Measurements from ENCODE around the gene GPS2. TPM values are rescaled to one million over a fixed set of nuclear protein-coding genes. Genes with fewer than 3 reads are reported as not detected.
A peak's percentile ranks its signal among the peaks of the same experiment; 100 is the strongest.

GPS2 gene
- total RNA-seq, 2 experiments from 2014 or later = 28.2 to 32.2 TPM

GRCh38 chr17:7283471-7284216, 31.5 kb downstream of the GPS2 start:
- Mint-ChIP-seq H3K27ac (no peak overlapping the region), H3K36me3 (ENCODE audit: low read depth) (no peaks in the 10 kb centered on the region), H3K9me3 (no peaks in the 10 kb centered on the region), H3K4me1 (ENCODE audit: low read depth) (peaks cover 20% of the 10 kb centered on the region), H3K4me3 (no peak overlapping the region), H3K27me3 (ENCODE audit: low read depth) (peaks cover 17% of the 10 kb centered on the region)
- no peak for DNase-seq
- CTCF ChIA-PET = interaction anchor here (0.8 to 2.9 kb wide), 4 partner anchors 10 to 13 kb away, joined by 3 to 9 read pairs (median 4); no protein-coding TSS in a partner anchor
- intact Hi-C loops (cut with micrococcal nuclease) = loop anchor here (5.0 kb wide), 1 partner anchor 236 kb away; no protein-coding TSS in a partner anchor

- CTCF ChIA-PET = interaction anchor here (0.8 to 1.0 kb wide), 2 partner anchors 13 to 106 kb away, joined by 3 to 4 read pairs; no protein-coding TSS in a partner anchor
- no peak overlapping the region for H3K27ac Mint-ChIP-seq
These were observed 32.3 kb downstream of the GPS2 start for GRCh38 chr17:7282752-7283321.

GRCh38 chr17:7281953-7282751, 33.0 kb downstream of the GPS2 start:
- Mint-ChIP-seq H3K9me3 (no peaks in the 10 kb centered on the region), H3K27me3 (ENCODE audit: low read depth) (peaks cover 17% of the 10 kb centered on the region), H3K27ac (no peak overlapping the region), H3K4me3 (peak overlapping the region; percentile 74), H3K4me1 (ENCODE audit: low read depth) (peaks cover 20% of the 10 kb centered on the region), H3K36me3 (ENCODE audit: low read depth) (no peaks in the 10 kb centered on the region)
- CTCF ChIA-PET = interaction anchor here (1.0 to 2.5 kb wide), 2 partner anchors 15 to 107 kb away, joined by 3 to 45 read pairs; no protein-coding TSS in a partner anchor
- DNase-seq = peak; percentile 16
- intact Hi-C loops (cut with micrococcal nuclease) = loop anchor here (1.0 to 5.0 kb wide), 3 partner anchors 30 to 405 kb away; partner anchors contain the start of genes ELP5 and TP53

More at GRCh38 chr17:7282752-7283321, 32.3 kb downstream of the GPS2 start:
- Mint-ChIP-seq H3K4me1 (ENCODE audit: low read depth) (peaks cover 20% of the 10 kb centered on the region), H3K27me3 (ENCODE audit: low read depth) (peaks cover 17% of the 10 kb centered on the region), H3K4me3 (peak overlapping the region; percentile 32), H3K9me3 (no peaks in the 10 kb centered on the region), H3K36me3 (ENCODE audit: low read depth) (no peaks in the 10 kb centered on the region)
- intact Hi-C loops (cut with micrococcal nuclease) = loop anchor here (5.0 kb wide), 1 partner anchor 236 kb away; no protein-coding TSS in a partner anchor
- peak; percentile 16 for DNase-seq

- peak within 1 kb of the TSS; percentile 74 for H3K4me3 Mint-ChIP-seq
- intact Hi-C loops (cut with micrococcal nuclease) = loop anchor here (1.0 to 5.0 kb wide), 3 partner anchors 29 to 405 kb away; partner anchors contain the start of genes ELP5 and TP53
- H3K27me3 Mint-ChIP-seq (ENCODE audit: low read depth) = peaks cover 17% of the 10 kb centered on the region
- peak; percentile 93 for DNase-seq
- CTCF ChIA-PET = interaction anchor here (0.6 to 2.5 kb wide), 11 partner anchors 10 to 271 kb away, joined by 3 to 45 read pairs (median 4); partner anchors contain the start of gene NEURL4
- no peaks in the 10 kb centered on the region for H3K36me3 Mint-ChIP-seq (ENCODE audit: low read depth)
- H3K4me1 Mint-ChIP-seq (ENCODE audit: low read depth) = peaks cover 20% of the 10 kb centered on the region
- H3K9me3 Mint-ChIP-seq = no peaks in the 10 kb centered on the region
- H3K27ac Mint-ChIP-seq = no peak within 1 kb of the TSS
These were observed 33.8 kb downstream of the GPS2 start, which contains the start of gene SLC2A4 for GRCh38 chr17:7281074-7281952. Gene SLC2A4, plus strand, starts transcription at chr17:7281718. Its CDS starts 217 bp downstream, at chr17:7281935.

- Mint-ChIP-seq H3K4me3 (peak overlapping the region; percentile 74), H3K4me1 (ENCODE audit: low read depth) (peaks cover 20% of the 10 kb centered on the region), H3K9me3 (no peaks in the 10 kb centered on the region), H3K27me3 (ENCODE audit: low read depth) (peaks cover 17% of the 10 kb centered on the region), H3K36me3 (ENCODE audit: low read depth) (no peaks in the 10 kb centered on the region), H3K27ac (no peak overlapping the region)
- DNase-seq = peak; percentile 91
- CTCF ChIA-PET = interaction anchor here (0.6 to 2.5 kb wide), 11 partner anchors 13 to 272 kb away, joined by 3 to 45 read pairs (median 4); partner anchors contain the start of gene NEURL4
- intact Hi-C loops (cut with micrococcal nuclease) = loop anchor here (1.0 to 5.0 kb wide), 9 partner anchors 16 to 406 kb away; partner anchors contain the start of genes ELP5, SENP3, TMEM102 and TP53
These were observed 34.6 kb downstream of the GPS2 start for GRCh38 chr17:7280519-7281073.

- Mint-ChIP-seq H3K27me3 (ENCODE audit: low read depth) (peaks cover 17% of the 10 kb centered on the region), H3K36me3 (ENCODE audit: low read depth) (no peaks in the 10 kb centered on the region), H3K4me1 (ENCODE audit: low read depth) (peaks cover 20% of the 10 kb centered on the region), H3K27ac (no peak overlapping the region), H3K4me3 (no peak overlapping the region), H3K9me3 (no peaks in the 10 kb centered on the region)
- no peak for DNase-seq
- CTCF ChIA-PET = interaction anchor here (0.6 to 2.7 kb wide), 3 partner anchors 17 to 28 kb away, joined by 3 to 25 read pairs (median 3); partner anchors contain the start of gene CTDNEP1
- intact Hi-C loops (cut with micrococcal nuclease) = no loop called here
These were observed 35.7 kb downstream of the GPS2 start for GRCh38 chr17:7279448-7279847.

GRCh38 chr17:7266784-7267183, 48.4 kb downstream of the GPS2 start:
- Mint-ChIP-seq H3K27me3 (ENCODE audit: low read depth) (peaks cover 20% of the 10 kb centered on the region), H3K9me3 (no peaks in the 10 kb centered on the region), H3K36me3 (ENCODE audit: low read depth) (no peaks in the 10 kb centered on the region), H3K27ac (no peak overlapping the region), H3K4me3 (no peak overlapping the region), H3K4me1 (ENCODE audit: low read depth) (peaks cover 19% of the 10 kb centered on the region)
- CTCF ChIA-PET = interaction anchor here (0.7 to 2.1 kb wide), 5 partner anchors 14 to 50 kb away, joined by 3 to 9 read pairs (median 3); partner anchors contain the start of gene SLC2A4
- DNase-seq = no peak
- intact Hi-C loops (cut with micrococcal nuclease) = no loop called here

- DNase-seq = no peak
- no peak overlapping the region for H3K27ac Mint-ChIP-seq
- intact Hi-C loops (cut with micrococcal nuclease) = no loop called here
- H3K4me3 Mint-ChIP-seq = no peak overlapping the region
- peaks cover 21% of the 10 kb centered on the region for H3K27me3 Mint-ChIP-seq (ENCODE audit: low read depth)
- H3K4me1 Mint-ChIP-seq (ENCODE audit: low read depth) = peaks cover 25% of the 10 kb centered on the region
- no peaks in the 10 kb centered on the region for H3K9me3 Mint-ChIP-seq
- peaks cover 6% of the 10 kb centered on the region for H3K36me3 Mint-ChIP-seq (ENCODE audit: low read depth)
- CTCF ChIA-PET = interaction anchor here (0.6 to 0.9 kb wide), 2 partner anchors 9 to 16 kb away, joined by 3 to 5 read pairs; no protein-coding TSS in a partner anchor
These were observed 51.4 kb downstream of the GPS2 start for GRCh38 chr17:7263801-7264078.

- peak; percentile 37 for DNase-seq
- H3K27ac Mint-ChIP-seq = no peak overlapping the region
- peak overlapping the region; percentile 55 for H3K4me3 Mint-ChIP-seq
- H3K9me3 Mint-ChIP-seq = no peaks in the 10 kb centered on the region
- H3K27me3 Mint-ChIP-seq (ENCODE audit: low read depth) = peaks cover 21% of the 10 kb centered on the region
- peaks cover 6% of the 10 kb centered on the region for H3K36me3 Mint-ChIP-seq (ENCODE audit: low read depth)
- CTCF ChIA-PET = interaction anchor here (0.6 to 0.9 kb wide), 2 partner anchors 8 to 17 kb away, joined by 3 to 5 read pairs; no protein-coding TSS in a partner anchor
- peaks cover 25% of the 10 kb centered on the region for H3K4me1 Mint-ChIP-seq (ENCODE audit: low read depth)
- intact Hi-C loops (cut with micrococcal nuclease) = no loop called here
These were observed 52.0 kb downstream of the GPS2 start for GRCh38 chr17:7262935-7263800.
